Activated CD8-positive, alpha-beta memory T cell treated with anti-CD3 and anti-CD28 coated beads, Interleukin-2, amount 10 ng/mL, durations not matched to agents 7 days and 5 days (primary cell): Measurements from ENCODE around the gene OFD1. TPM values are rescaled to one million over a fixed set of nuclear protein-coding genes. Genes with fewer than 3 reads are reported as not detected.

Source experiments
- ATAC-seq: fragments of 150-1000 bp; cut with Tn5 transposase; one replicate; pipeline ENCODE4 v1.10.0; 2021; ENCODE audit warnings: moderate library complexity
- CTCF ChIA-PET: fragments of 350-600 bp; sonication (Branson Sonifier 250); formaldehyde crosslinking; loops from one replicate; lab custom pipeline; 2021; ENCODE audit warnings: antibody characterized with exemption; lab: Charles Lee
- DNase-seq: peaks from one replicate; pipeline ENCODE4 v3.0.0-alpha.2; 2020
- H3K27ac Mint-ChIP-seq: one replicate; pipeline ENCODE4 v1.8.0; 2021; ENCODE audit warnings: mild to moderate bottlenecking, mixed read lengths
- H3K27me3 Mint-ChIP-seq: one replicate; pipeline ENCODE4 v1.8.0; 2021; ENCODE audit warnings: mixed read lengths
- H3K36me3 Mint-ChIP-seq: one replicate; pipeline ENCODE4 v1.8.0; 2021; ENCODE audit warnings: mild to moderate bottlenecking, mixed read lengths
- H3K4me1 Mint-ChIP-seq: one replicate; pipeline ENCODE4 v1.8.0; 2021; ENCODE audit warnings: mixed read lengths
- H3K4me3 Mint-ChIP-seq: one replicate; pipeline ENCODE4 v1.8.0; 2021; ENCODE audit warnings: mild to moderate bottlenecking, moderate library complexity, mixed read lengths
- H3K9me3 Mint-ChIP-seq: one replicate; pipeline ENCODE4 v1.8.0; 2022; ENCODE audit warnings: low read depth, mixed read lengths
- total RNA-seq, 2 experiments: library from RNA; stranded (reverse); gene quantifications; one replicate each; pipeline ENCODE4 v1.2.3, GENCODE V29; 2021

The OFD1 gene
- total RNA-seq, 2 experiments from 2014 or later, result 32.3 to 45.8 TPM

- Mint-ChIP-seq H3K27ac (no peak overlapping the region), H3K27me3 (no peaks in the 10 kb centered on the region), H3K4me3 (no peak overlapping the region)
Observed at GRCh38 chrX:13694983-13695382, 39.6 kb upstream of the OFD1 start.

DNA sequence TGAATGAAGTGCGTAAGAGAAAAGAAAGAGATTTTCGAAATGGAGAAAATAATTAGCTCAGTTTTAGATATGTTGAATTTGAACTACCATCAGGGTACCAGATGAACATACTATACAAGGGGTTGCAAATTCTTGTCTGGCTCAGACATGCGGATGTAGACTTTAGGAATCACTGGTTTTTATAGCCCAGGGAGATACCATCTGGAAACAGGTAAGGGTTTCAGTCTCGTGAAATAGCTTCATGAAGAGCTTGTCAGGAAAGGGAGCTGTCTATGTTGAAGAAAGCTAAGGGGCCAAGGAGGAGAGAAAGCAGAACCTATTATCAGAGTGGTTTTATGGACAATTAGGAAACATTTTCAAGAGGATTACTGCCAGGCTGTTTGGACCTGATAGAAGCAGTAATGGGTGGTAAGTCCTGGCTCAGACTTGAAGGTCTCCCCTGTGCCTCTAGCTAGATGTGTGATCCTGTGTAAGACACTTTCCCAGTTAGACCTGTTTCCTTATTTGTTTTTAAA lies 38.9 kb upstream of the OFD1 start:
- Mint-ChIP-seq H3K9me3 (no peaks in the 10 kb centered on the region), H3K27me3 (no peaks in the 10 kb centered on the region), H3K36me3 (peaks cover 11% of the 10 kb centered on the region), H3K4me3 (no peak overlapping the region), H3K27ac (no peak overlapping the region), H3K4me1 (peaks cover 61% of the 10 kb centered on the region)
- CTCF ChIA-PET, result interaction anchor here (1.1 kb wide), 1 partner anchor 14 kb away, joined by 3 read pairs; no protein-coding TSS in a partner anchor
- ATAC-seq (no peak), DNase-seq (no peak)

More at GRCh38 chrX:13694983-13695382, 39.6 kb upstream of the OFD1 start:
- CTCF ChIA-PET, result interaction anchor here (0.7 to 1.1 kb wide), 2 partner anchors 15 to 26 kb away, joined by 3 read pairs; no protein-coding TSS in a partner anchor
- ATAC-seq (no peak), DNase-seq (no peak)
- H3K9me3 Mint-ChIP-seq, result no peaks in the 10 kb centered on the region
- peaks cover 11% of the 10 kb centered on the region for H3K36me3 Mint-ChIP-seq
- H3K4me1 Mint-ChIP-seq, result peaks cover 66% of the 10 kb centered on the region

DNA sequence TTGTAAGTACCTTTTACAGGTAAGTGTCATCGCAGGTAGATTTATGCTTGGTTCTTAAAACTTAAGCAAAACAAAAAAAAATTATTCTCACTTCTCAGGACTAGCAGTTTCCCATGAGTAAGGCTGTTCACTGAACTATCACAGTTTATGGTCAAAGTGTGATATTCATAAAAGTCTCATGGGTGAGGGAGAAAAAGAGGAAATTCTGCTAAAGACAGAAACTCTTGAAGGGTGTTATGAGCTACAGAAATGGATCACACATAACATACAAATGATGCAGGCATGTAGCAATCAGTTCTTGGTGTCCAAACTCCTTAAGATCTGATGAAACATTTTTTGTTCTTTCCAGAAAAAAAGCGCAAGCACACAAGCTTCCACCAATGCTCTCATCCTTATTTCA lies 37.1 kb upstream of the OFD1 start:
- no peak for DNase-seq
- Mint-ChIP-seq H3K27me3 (no peaks in the 10 kb centered on the region), H3K4me3 (no peak overlapping the region), H3K36me3 (peaks cover 14% of the 10 kb centered on the region), H3K27ac (no peak overlapping the region), H3K9me3 (no peaks in the 10 kb centered on the region), H3K4me1 (peaks cover 63% of the 10 kb centered on the region)
- CTCF ChIA-PET, result interaction anchor here (1.7 kb wide), 1 partner anchor 52 kb away, joined by 3 read pairs; no protein-coding TSS in a partner anchor
- ATAC-seq, result peak; percentile 30

- Mint-ChIP-seq H3K9me3 (no peaks in the 10 kb centered on the region), H3K27ac (no peak overlapping the region), H3K4me1 (peaks cover 62% of the 10 kb centered on the region), H3K27me3 (no peaks in the 10 kb centered on the region), H3K36me3 (peaks cover 12% of the 10 kb centered on the region), H3K4me3 (no peak overlapping the region)
- DNase-seq (no peak), ATAC-seq (no peak)
- CTCF ChIA-PET, result interaction anchor here (0.7 to 1.7 kb wide), 2 partner anchors 49 to 51 kb away, joined by 3 read pairs; no protein-coding TSS in a partner anchor
Observed at GRCh38 chrX:13697976-13698375, 36.6 kb upstream of the OFD1 start.

- no peaks in the 10 kb centered on the region for H3K27me3 Mint-ChIP-seq
- CTCF ChIA-PET, result interaction anchor here (0.7 to 1.7 kb wide), 2 partner anchors 48 to 51 kb away, joined by 3 read pairs; no protein-coding TSS in a partner anchor
- no peak for ATAC-seq
- no peak overlapping the region for H3K4me3 Mint-ChIP-seq
- no peak overlapping the region for H3K27ac Mint-ChIP-seq
- no peaks in the 10 kb centered on the region for H3K9me3 Mint-ChIP-seq
- peaks cover 59% of the 10 kb centered on the region for H3K4me1 Mint-ChIP-seq
- no peak for DNase-seq
- peaks cover 12% of the 10 kb centered on the region for H3K36me3 Mint-ChIP-seq
Observed at GRCh38 chrX:13698432-13698831, 36.1 kb upstream of the OFD1 start.

DNA sequence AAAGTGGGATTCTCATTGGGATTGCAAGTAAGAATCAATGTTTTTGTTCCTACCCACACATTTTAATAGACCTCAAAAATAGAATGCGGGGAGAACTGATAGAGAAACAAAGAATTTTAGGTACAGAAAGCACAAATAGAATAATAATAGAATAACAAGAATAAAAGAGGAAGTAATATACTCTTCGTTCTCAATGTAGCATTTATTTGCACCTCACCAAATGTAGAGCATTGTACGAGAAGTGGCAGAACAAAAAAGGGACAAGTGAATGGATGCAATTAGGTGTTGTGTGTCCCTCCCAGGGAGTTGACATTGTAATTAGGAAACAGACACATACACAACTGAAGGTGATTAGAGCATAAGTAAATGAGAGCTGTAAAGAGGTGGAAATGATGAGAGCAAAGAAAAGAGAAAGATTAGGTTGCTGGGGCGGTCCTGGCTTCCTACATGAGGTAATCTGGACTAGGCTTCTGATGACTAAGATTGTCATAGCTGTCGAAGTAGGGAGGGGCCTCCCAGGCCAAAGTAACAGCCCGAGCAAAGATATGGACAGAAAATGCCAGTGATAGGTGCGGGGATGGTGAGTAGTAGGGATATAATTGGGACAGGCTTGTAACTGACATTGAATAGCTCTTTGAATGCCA lies 35.2 kb upstream of the OFD1 start:
- DNase-seq, result no peak
- H3K9me3 Mint-ChIP-seq, result no peaks in the 10 kb centered on the region
- peak; percentile 55 for ATAC-seq
- no peaks in the 10 kb centered on the region for H3K27me3 Mint-ChIP-seq
- H3K4me3 Mint-ChIP-seq, result no peak overlapping the region
- CTCF ChIA-PET, result interaction anchor here (1.7 kb wide), 1 partner anchor 50 kb away, joined by 3 read pairs; no protein-coding TSS in a partner anchor
- peaks cover 12% of the 10 kb centered on the region for H3K36me3 Mint-ChIP-seq
- peak overlapping the region; percentile 10 for H3K27ac Mint-ChIP-seq
- H3K4me1 Mint-ChIP-seq, result peaks cover 59% of the 10 kb centered on the region

DNA sequence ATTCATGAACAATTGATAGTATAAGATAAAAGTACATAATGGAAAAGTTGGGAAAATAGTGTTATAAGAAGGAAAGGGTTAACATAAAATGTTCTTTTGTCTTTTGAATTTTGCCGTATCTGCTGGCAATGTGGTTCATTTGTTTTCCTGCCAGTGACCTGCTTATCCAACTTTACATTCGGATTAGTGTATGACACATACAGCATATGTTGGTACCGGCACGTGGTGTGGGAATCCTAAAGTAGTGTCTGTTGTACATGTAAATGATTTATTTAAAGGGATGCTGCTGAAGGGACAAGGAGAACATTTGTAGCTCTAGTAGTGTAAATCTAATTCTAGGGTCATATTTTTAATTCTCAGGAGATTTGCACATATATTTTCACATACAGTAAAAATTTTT lies 34.2 kb upstream of the OFD1 start:
- Mint-ChIP-seq H3K4me1 (peaks cover 50% of the 10 kb centered on the region), H3K27ac (no peak overlapping the region), H3K9me3 (no peaks in the 10 kb centered on the region), H3K4me3 (no peak overlapping the region), H3K36me3 (peaks cover 9% of the 10 kb centered on the region), H3K27me3 (no peaks in the 10 kb centered on the region)
- DNase-seq, result no peak
- ATAC-seq, result no peak
- CTCF ChIA-PET, result interaction anchor here (0.6 kb wide), 1 partner anchor 48 kb away, joined by 3 read pairs; no protein-coding TSS in a partner anchor

- no peak for ATAC-seq
Observed at GRCh38 chrX:13702111-13702789, 32.3 kb upstream of the OFD1 start.

DNA sequence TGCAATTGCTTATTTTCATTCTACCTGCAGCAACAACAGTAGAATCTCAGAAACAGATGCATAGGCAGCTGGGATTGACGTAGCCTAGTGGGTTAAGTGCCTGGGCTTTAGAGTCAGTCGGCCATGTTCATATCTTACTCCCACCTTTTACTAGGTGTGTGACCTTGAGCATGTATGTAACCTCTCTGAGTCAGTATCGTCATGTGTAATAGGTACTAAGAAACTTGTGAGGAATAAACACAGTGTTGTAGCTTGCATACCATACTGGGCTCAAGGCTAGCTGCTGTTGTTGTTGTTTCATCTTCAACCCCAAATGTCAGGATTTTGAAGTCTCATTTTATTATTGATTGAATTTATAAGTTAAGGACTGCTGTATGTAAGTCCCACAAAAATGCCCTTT lies 31.4 kb upstream of the OFD1 start:
- no peak overlapping the region for H3K4me3 Mint-ChIP-seq
- H3K27me3 Mint-ChIP-seq, result no peaks in the 10 kb centered on the region
- peaks cover 39% of the 10 kb centered on the region for H3K4me1 Mint-ChIP-seq
- H3K36me3 Mint-ChIP-seq, result peaks cover 15% of the 10 kb centered on the region
- no peaks in the 10 kb centered on the region for H3K9me3 Mint-ChIP-seq
- no peak overlapping the region for H3K27ac Mint-ChIP-seq
- DNase-seq, result no peak
- CTCF ChIA-PET, result no interaction called here
- no peak for ATAC-seq

More at GRCh38 chrX:13702111-13702789, 32.3 kb upstream of the OFD1 start:
- peaks cover 44% of the 10 kb centered on the region for H3K4me1 Mint-ChIP-seq
- CTCF ChIA-PET, result no interaction called here
- H3K4me3 Mint-ChIP-seq, result no peak overlapping the region
- H3K9me3 Mint-ChIP-seq, result no peaks in the 10 kb centered on the region
- H3K27ac Mint-ChIP-seq, result peak overlapping the region; percentile 37
- no peaks in the 10 kb centered on the region for H3K27me3 Mint-ChIP-seq
- peaks cover 11% of the 10 kb centered on the region for H3K36me3 Mint-ChIP-seq
- no peak for DNase-seq

- CTCF ChIA-PET, result no interaction called here
- no peak for DNase-seq
- H3K27me3 Mint-ChIP-seq, result no peaks in the 10 kb centered on the region
- no peak for ATAC-seq
- no peak overlapping the region for H3K27ac Mint-ChIP-seq
- H3K36me3 Mint-ChIP-seq, result peaks cover 20% of the 10 kb centered on the region
- peaks cover 39% of the 10 kb centered on the region for H3K4me1 Mint-ChIP-seq
- H3K4me3 Mint-ChIP-seq, result no peak overlapping the region
- H3K9me3 Mint-ChIP-seq, result no peaks in the 10 kb centered on the region
Observed at GRCh38 chrX:13703589-13703988, 31.0 kb upstream of the OFD1 start.

GRCh38 chrX:13711141-13711540 lies 23.4 kb upstream of the OFD1 start:
- H3K4me3 Mint-ChIP-seq, result no peak overlapping the region
- DNase-seq, result no peak
- H3K27ac Mint-ChIP-seq, result peak overlapping the region; percentile 16
- H3K9me3 Mint-ChIP-seq, result no peaks in the 10 kb centered on the region
- CTCF ChIA-PET, result no interaction called here
- H3K27me3 Mint-ChIP-seq, result no peaks in the 10 kb centered on the region
- ATAC-seq, result no peak
- peaks cover 46% of the 10 kb centered on the region for H3K36me3 Mint-ChIP-seq
- no peaks in the 10 kb centered on the region for H3K4me1 Mint-ChIP-seq

DNA sequence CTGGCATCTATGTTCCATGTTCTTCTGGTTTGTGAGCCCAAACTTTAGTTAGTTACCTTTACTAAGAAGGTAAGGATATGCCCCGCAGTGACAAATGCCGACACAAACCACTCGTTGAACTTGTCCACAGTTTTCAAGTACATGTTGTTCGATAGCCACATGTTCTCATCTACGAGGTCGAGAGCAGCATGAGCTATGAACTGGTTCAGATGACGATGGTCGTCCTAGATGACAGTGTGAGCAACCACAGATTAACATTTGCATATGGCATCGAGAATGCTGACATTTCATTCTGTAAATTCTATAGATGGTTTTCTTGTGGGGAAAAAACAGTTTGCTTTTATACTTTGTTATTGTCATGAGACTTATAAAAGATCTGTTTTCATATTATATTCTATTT lies 18.1 kb upstream of the OFD1 start:
- no peaks in the 10 kb centered on the region for H3K27me3 Mint-ChIP-seq
- CTCF ChIA-PET, result no interaction called here
- H3K27ac Mint-ChIP-seq, result peak overlapping the region; percentile 65
- DNase-seq, result no peak
- peaks cover 52% of the 10 kb centered on the region for H3K36me3 Mint-ChIP-seq
- no peaks in the 10 kb centered on the region for H3K9me3 Mint-ChIP-seq
- peak; percentile 33 for ATAC-seq
- H3K4me3 Mint-ChIP-seq, result no peak overlapping the region
- H3K4me1 Mint-ChIP-seq, result peaks cover 30% of the 10 kb centered on the region

GRCh38 chrX:13716905-13717304 lies 17.6 kb upstream of the OFD1 start:
- Mint-ChIP-seq H3K9me3 (no peaks in the 10 kb centered on the region), H3K36me3 (peaks cover 49% of the 10 kb centered on the region), H3K4me1 (peaks cover 31% of the 10 kb centered on the region), H3K27ac (peak overlapping the region; percentile 70), H3K27me3 (no peaks in the 10 kb centered on the region), H3K4me3 (no peak overlapping the region)
- peak; percentile 60 for DNase-seq
- CTCF ChIA-PET, result no interaction called here
- ATAC-seq, result peak; percentile 66
